NCI-H128 (cell line): ENCODE results near the gene SAXO2.
"Not testable (repeated sequence)": the region's sequence is repeated elsewhere in the genome, so short reads cannot be mapped to it uniquely, and the experiment has no call there.

Experiments used
- DNase-seq: peaks from one replicate; lab custom pipeline; 2025; ENCODE audit not compliant: unreplicated experiment; lab: John Stamatoyannopoulos, UW

Gene SAXO2

GRCh38 chr15:82262422-82263026 lies at the start of gene SAXO2, which contains the start of gene EFL1:
Gene SAXO2, plus strand, starts transcription at chr15:82262818. Its CDS starts 62 bp downstream, at chr15:82262880.
Gene EFL1, minus strand, starts transcription at chr15:82262734. Its CDS starts 956 bp downstream, at chr15:82261778.
- peak; percentile 47 for DNase-seq

DNA sequence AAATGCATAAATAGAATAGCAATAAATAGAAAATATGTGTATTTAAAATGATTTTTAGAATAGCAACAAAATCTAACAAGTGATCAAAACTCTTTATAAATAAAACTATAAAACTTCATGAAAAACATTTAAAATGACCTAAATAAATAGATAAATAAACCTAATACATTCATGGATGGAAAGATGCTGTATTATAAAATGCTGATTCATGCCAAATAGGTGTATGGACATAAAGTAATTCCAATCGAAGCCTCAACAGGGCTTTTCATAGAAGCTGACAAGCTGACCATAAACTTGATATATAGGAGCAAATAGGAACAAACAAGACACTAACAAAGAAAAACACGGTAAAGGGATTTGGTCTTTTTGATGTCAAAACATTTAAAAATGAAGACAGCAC lies 46.5 kb upstream of the SAXO2 start:
- not testable (repeated sequence) for DNase-seq

GRCh38 chr15:82221535-82221934 lies 41.1 kb upstream of the SAXO2 start:
- DNase-seq: not testable (repeated sequence)

DNA sequence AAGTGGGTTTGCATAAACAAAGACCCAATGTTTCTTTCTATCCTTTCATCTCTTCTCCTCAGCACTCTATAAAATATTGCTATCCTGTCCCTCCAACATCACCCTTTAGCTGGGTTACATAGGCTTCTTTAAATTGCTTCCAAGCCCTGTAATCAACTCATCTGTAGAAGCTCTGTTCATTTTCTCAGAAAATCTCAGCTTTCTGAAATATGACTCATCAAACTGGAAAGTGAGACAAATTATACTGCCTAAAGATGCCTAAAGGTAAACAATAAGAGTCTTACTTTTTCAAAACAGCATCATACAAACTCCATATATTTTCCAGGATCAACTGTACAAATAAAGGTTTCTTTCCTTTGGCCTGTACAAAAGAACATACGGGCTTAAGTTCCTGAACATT lies 33.9 kb upstream of the SAXO2 start:
- no peak for DNase-seq

- no peak for DNase-seq
Observed at GRCh38 chr15:82231233-82231632, 31.4 kb upstream of the SAXO2 start.

DNA sequence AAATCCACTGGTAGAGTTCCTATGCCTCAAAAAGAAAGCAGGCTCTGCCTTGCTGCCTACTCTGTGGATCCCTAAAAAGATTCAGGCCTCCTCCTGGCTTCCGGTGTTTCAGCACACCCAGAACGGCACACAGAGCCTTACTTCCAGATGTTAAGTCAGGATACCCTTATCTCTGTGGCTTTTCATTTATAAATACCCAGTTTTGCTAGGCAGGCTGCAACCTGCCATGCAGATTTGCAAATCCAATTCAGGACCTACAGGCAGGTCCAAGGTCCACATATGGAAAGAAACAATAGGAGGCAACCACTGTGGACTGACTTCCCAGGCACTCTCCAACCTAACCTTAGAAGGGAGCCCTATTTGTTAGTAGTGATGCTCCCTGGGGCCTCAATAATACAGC lies 30.8 kb upstream of the SAXO2 start:
- no peak for DNase-seq

DNA sequence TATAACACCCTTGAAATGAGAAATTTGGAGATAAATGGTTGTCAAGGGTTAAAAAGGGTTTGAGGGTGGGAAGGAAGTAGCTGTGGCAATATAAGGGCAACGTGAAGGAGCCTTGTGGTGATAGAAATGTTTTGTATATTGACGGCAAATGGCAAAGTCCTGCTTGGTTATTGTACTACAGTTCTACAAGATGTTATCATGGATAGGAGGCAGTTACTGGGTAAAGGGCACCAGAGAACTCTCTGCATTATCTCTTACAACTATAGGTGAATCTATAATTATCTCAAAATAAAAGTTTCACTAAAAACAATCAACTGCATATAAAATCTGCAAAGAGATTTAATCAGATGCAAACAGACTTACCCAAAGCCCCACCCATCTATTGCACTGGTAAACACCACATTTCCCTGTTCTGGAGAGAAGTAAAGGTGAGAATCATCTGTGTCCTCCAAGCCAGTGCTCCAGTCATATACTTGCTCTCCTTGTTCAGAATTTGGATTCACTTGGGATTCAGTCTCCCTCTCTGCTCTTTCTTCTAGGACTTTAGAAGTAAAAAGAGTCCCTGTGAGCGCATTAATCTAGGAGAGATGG lies 24.6 kb upstream of the SAXO2 start:
- DNase-seq: not testable (repeated sequence)

- DNase-seq: no peak
Observed at GRCh38 chr15:82239685-82240391, 22.8 kb upstream of the SAXO2 start.

- not testable (repeated sequence) for DNase-seq
Observed at GRCh38 chr15:82241836-82242499, 20.6 kb upstream of the SAXO2 start.

- DNase-seq: not testable (repeated sequence)
Observed at GRCh38 chr15:82243644-82244043, 19.0 kb upstream of the SAXO2 start.

- not testable (repeated sequence) for DNase-seq
Observed at GRCh38 chr15:82245956-82246355, 16.7 kb upstream of the SAXO2 start.

DNA sequence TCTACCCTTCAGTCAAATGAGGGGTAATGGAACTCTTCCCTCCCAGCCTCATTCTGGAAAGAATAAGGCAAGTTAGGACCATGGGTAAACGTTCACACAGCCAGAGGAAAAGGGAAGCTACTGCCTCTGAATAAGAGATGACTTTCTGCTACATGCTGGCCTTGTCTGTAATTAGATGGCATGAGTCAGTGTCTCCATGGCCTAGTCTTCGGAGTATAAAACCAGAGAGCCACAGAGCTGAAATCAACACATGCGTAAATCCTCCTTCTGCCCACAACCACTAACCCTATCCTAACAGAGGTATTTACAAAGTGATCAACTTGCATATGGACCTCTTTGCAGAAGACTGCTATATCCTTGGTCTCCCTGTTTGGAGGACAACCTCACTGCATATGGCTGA lies 14.4 kb upstream of the SAXO2 start:
- DNase-seq: not testable (repeated sequence)

DNA sequence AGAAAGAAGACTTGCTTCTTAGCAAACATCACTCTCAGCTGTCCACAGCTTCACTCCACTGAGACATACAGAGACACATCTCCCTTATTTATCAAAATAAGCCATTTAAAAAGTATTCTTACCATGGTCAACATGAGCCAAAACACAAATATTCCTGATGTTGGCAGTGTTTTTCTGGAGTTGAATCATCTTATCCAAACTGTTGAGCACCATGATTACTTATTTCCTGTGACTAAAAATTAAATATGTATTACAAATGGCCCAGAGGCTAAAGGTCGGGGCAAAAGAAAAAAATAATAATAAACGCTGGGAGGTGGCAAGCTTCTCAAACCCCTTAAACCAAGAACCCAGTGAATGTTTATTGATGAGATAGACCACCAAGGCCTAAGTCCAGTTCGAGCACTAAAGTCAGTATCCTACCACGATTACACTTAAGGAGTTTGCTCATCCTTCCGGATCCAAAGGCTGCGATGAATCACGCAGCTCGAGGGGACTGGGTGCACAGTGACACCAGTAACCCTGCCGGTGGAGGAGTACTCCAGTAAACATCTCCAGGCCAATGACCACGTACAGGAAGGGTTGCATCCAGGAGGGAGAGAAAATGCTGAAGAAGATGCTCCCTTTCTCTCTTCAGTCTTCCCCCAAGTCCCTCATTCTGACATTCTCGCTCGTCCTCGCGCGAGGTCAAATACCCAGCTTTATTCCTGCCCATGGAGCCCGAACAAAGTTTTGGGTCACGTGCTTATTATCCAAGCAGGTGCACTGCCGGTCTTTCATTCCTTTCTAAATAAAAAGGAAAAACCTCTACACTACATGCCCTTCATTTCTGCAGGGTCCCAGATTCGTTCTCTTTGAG lies 824 bp upstream of the SAXO2 start:
- not testable (repeated sequence) for DNase-seq

DNA sequence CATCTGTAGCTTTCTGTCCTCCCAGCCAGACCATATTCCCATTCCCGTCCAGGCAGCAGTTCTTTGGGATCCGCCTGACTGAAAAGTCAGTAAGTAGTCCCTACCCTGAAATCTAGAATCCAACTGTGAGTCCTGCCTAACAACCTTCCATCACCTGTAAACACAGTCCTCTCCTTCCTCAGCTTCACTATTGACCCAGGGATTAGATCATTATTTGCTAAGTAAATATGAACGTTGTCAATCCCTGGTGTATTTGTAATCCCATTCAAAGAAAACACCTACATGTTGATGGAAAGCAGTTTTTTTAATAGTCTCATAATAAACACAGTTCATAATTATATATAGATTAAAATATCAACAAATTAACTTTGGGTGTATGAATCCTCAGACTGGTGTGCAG lies 732 bp downstream of the SAXO2 start:
- DNase-seq: no peak

DNA sequence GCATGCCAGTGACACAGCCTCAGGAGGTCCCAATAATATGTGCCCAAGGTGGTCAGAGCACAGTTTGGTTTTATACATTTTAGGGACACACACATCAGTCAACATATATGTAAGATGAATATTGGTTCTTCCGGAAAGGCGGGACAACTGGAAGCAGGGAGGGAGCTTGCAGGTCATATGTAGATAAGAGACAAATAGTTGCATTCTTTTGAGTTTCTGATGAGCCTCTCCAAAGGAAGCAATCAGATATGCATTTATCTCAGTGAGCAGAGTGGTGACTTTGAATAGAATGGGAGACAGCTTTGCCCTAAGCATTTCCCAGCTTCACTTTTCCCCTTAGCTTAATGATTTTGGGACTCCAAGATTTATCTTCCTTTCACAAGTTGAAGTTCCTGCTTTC lies 4.5 kb downstream of the SAXO2 start:
- not testable (repeated sequence) for DNase-seq

GRCh38 chr15:82268454-82268853 lies 5.8 kb downstream of the SAXO2 start:
- DNase-seq: not testable (repeated sequence)

DNA sequence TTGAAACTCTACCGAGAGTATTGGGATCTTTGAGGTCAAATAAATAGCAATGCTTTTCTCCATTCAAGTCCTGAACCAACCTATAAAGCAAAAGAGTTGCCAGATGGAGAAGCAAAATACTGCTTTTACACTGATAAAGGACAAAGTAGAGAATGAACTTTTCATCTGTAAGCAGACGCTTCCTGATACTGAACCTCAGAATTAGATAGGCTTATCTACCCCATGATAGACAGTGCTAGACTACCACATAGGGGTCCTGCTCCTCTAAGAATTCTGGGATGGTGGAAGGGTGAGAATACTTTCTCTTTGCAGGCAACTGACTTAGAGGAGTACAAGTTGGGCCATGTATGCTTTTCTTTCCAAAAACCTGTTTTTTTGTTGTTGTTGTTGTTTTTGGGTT lies 9.5 kb downstream of the SAXO2 start:
- DNase-seq: no peak

- no peak for DNase-seq
Observed at GRCh38 chr15:82275410-82275809, 12.8 kb downstream of the SAXO2 start.

DNA sequence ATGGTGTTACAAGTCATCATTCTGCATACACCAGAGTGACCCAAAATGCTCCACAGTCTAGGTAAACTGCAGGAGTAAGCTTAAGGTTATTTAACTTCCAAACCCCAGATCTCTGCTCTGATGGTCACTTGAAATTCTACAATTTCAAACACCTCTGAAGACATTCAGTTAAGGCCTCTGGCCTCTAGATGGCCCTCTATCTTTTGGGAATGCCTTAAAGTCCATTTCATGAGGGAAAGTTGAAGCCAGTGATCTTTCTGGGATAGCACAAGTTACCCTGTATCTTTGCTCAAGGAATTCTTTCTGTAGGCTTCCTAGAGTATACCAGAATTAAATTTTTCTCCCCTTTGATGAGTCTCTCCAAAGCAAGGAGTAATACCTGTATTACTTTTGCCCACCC lies 18.7 kb downstream of the SAXO2 start:
- DNase-seq: not testable (repeated sequence)

- DNase-seq: not testable (repeated sequence)
Observed at GRCh38 chr15:82282386-82282785, 19.8 kb downstream of the SAXO2 start.

GRCh38 chr15:82284381-82284780 lies 21.8 kb downstream of the SAXO2 start:
- not testable (repeated sequence) for DNase-seq
